ENCODE measurements around the gene UBE4B.

UBE4B gene

DNA sequence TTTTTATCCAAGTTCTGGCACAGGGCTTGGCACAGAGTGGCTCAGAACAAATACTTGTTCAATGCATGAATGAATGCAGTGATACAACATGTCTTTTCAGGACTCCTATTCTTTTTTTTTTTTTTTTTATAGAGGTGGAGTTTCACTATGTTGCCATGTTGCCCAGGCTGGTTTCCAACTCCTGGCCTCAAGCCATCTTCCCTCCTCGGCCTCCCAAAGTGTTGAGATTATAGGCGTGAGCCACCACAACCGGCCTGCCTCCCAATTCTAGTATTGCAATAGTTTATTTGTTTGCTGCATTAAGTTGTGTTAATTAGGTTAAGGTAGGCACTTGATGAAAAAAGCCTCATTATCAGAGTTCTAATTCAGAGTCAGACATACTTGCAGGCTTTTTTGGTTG lies 17.9 kb downstream of the UBE4B start:
- no peak for DNase-seq (ENCODE audit: low read depth, low spot score)
- H3K4me3 ChIP-seq (ENCODE audit: low read depth, low read length), result no peak overlapping the region
- in situ Hi-C loops (cut with HindIII; ENCODE audit: low sequenced_read_pairs), result no loop called here
- TF ChIP-seq, protein P1, sequence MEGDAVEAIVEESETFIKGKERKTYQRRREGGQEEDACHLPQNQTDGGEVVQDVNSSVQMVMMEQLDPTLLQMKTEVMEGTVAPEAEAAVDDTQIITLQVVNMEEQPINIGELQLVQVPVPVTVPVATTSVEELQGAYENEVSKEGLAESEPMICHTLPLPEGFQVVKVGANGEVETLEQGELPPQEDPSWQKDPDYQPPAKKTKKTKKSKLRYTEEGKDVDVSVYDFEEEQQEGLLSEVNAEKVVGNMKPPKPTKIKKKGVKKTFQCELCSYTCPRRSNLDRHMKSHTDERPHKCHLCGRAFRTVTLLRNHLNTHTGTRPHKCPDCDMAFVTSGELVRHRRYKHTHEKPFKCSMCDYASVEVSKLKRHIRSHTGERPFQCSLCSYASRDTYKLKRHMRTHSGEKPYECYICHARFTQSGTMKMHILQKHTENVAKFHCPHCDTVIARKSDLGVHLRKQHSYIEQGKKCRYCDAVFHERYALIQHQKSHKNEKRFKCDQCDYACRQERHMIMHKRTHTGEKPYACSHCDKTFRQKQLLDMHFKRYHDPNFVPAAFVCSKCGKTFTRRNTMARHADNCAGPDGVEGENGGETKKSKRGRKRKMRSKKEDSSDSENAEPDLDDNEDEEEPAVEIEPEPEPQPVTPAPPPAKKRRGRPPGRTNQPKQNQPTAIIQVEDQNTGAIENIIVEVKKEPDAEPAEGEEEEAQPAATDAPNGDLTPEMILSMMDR (IDR thresholded peaks at IDR 0.05; ENCODE audit: low read depth, low read length), result no peak

- TF ChIP-seq, protein P1 (IDR thresholded peaks at IDR 0.05; ENCODE audit: low read depth, low read length), result no peak
- in situ Hi-C loops (cut with HindIII; ENCODE audit: low sequenced_read_pairs), result no loop called here
These were observed 18.9 kb downstream of the UBE4B start for GRCh38 chr1:10051656-10052055.

DNA sequence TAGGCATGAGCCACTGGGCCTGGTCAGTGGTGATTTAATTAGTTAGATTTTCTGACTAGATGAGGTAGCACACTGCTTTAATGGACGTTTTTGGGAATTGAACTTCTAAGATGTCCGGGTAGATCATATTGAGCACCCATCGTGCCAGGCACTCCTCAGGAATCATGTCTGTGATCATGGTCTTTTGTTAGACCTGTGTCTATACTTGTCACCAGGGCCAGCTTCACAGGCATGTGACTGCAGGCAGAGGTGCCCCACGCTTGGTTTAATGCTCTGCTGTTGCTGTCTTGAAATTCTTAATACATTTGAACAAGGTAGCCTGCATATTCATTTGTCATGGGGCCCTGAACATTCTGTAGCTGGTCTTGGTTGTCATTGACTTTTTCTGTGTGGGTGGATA lies 19.6 kb downstream of the UBE4B start:
- no peak for DNase-seq (ENCODE audit: low read depth, low spot score)
- no peak overlapping the region for H3K4me3 ChIP-seq (ENCODE audit: low read depth, low read length)
- TF ChIP-seq, protein P1 (IDR thresholded peaks at IDR 0.05; ENCODE audit: low read depth, low read length), result no peak
- in situ Hi-C loops (cut with HindIII; ENCODE audit: low sequenced_read_pairs), result no loop called here

More at GRCh38 chr1:10051656-10052055, 18.9 kb downstream of the UBE4B start:
- no peak overlapping the region for H3K4me3 ChIP-seq (ENCODE audit: low read depth, low read length)
- DNase-seq (ENCODE audit: low read depth, low spot score), result no peak

DNA sequence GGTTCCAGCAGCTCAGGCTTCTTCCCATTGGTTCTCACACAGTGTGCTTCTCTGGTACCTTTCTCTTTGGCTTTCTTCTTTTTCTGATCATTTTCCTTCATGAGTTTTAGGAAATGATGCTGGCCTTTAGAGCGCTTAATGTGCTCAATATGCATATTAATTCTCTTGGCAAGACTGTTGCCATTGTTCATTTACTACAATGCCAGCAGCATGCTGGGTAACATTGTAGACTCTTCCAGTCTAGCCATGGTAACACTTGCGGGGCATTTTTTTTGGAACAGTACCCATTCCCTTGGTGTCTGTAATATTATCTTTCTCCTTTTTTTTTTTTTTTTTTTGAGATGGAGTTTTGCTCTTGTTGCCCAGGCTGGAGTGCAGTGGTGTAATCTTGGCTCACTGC lies 21.7 kb downstream of the UBE4B start:
- TF ChIP-seq, protein P1 (IDR thresholded peaks at IDR 0.05; ENCODE audit: low read depth, low read length), result no peak
- no peak overlapping the region for H3K4me3 ChIP-seq (ENCODE audit: low read depth, low read length)
- in situ Hi-C loops (cut with HindIII; ENCODE audit: low sequenced_read_pairs), result no loop called here
- DNase-seq (ENCODE audit: low read depth, low spot score), result no peak

DNA sequence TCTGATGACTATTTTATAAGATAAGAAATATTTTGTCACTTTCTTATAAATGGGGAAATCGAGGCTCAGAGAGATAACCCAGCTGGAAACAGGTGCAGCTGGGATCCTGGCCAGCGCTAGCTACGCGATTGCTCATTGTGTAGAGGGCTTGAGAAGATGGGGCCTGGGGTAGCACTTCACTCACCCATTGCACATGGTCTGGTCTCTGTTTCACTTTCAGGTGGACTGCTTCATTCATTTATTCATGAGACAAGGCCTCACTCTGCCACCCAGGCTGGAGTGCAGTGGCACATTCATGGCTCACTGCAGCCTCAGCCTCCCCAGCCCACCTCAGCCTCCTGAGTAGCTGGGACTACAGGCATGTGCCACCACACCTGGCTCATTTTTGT lies 23.8 kb downstream of the UBE4B start:
- in situ Hi-C loops (cut with HindIII; ENCODE audit: low sequenced_read_pairs), result no loop called here
- DNase-seq (ENCODE audit: low read depth, low spot score), result no peak
- H3K4me3 ChIP-seq (ENCODE audit: low read depth, low read length), result no peak overlapping the region
- TF ChIP-seq, protein P1 (IDR thresholded peaks at IDR 0.05; ENCODE audit: low read depth, low read length), result no peak

- in situ Hi-C loops (cut with HindIII; ENCODE audit: low sequenced_read_pairs), result no loop called here
These were observed 24.6 kb downstream of the UBE4B start for GRCh38 chr1:10057343-10057742.

More at GRCh38 chr1:10057343-10057742, 24.6 kb downstream of the UBE4B start:
- H3K4me3 ChIP-seq (ENCODE audit: low read depth, low read length), result no peak overlapping the region
- peak; percentile 47 for DNase-seq (ENCODE audit: low read depth, low spot score)
- TF ChIP-seq, protein P1 (IDR thresholded peaks at IDR 0.05; ENCODE audit: low read depth, low read length), result no peak

Data from astrocyte of the spinal cord (primary cell).